ENCODE results near the gene ATP10B. TPM values are rescaled to one million over a fixed set of nuclear protein-coding genes. Genes with fewer than 3 reads are reported as not detected.

Gene ATP10B
- total RNA-seq, 1 donor from 2014 or later, result 0.13 TPM

DNA sequence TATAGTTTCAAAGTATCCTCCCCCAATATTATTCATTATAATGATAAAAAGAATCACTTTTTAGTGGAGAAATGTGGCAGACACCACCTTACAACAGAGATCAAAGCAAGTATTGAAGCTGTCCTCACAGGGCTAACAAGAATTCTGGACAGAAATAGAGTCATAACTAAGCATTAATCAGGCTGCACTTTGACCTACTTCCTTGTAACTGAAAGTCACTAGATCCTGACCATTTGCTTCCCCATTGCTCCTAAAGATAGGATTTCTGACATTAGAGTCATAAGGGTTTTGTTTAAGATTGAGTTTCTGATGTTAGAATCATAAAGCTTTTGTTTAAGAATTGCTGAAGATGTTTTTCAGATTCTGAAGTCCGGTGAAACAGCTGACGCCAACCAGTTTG is 159.7 kb downstream of the ATP10B start:
- DNase-seq (ENCODE audit: low read depth in 2 of 2), result no peak

DNA sequence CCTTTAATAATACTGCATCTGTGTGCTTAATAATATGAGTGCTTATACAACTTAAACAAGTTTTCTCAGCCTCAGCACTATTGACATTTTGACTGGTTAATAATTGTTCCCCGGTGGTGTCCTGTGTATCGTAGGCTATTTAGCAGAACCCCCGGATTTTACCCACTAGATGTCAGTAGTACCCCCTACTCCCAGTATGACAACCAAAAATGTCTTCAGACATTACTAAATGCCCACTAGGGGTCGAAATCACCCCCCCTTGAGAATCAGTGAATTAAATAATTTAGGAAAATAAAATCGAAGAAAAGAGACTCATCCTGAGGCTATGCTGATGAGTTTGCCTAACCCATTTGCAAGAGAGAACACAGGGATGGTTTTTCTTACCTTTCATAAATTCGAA is 166.3 kb downstream of the ATP10B start:
- DNase-seq (ENCODE audit: low read depth in 2 of 2), result no peak

DNA sequence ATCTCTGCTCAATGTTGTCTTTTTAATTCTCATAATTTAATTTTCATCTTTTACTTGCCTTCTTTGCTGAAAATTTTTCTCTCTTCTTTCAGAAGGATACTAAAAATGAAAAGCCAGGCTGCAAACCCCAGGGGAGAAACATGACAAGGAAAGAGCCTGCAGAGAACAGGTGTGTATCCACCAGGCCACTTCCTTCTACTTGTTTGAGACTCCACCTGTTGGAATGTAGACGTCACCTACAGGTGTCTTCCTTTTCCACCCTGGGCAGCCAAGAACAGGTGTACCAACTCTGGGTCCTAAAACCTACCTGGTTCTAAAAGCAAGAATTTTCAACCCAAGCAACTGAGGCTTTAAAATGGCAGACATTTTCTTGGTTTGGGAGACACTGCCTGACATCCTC is 166.8 kb downstream of the ATP10B start:
- no peak for DNase-seq (ENCODE audit: low read depth in 2 of 2)

DNA sequence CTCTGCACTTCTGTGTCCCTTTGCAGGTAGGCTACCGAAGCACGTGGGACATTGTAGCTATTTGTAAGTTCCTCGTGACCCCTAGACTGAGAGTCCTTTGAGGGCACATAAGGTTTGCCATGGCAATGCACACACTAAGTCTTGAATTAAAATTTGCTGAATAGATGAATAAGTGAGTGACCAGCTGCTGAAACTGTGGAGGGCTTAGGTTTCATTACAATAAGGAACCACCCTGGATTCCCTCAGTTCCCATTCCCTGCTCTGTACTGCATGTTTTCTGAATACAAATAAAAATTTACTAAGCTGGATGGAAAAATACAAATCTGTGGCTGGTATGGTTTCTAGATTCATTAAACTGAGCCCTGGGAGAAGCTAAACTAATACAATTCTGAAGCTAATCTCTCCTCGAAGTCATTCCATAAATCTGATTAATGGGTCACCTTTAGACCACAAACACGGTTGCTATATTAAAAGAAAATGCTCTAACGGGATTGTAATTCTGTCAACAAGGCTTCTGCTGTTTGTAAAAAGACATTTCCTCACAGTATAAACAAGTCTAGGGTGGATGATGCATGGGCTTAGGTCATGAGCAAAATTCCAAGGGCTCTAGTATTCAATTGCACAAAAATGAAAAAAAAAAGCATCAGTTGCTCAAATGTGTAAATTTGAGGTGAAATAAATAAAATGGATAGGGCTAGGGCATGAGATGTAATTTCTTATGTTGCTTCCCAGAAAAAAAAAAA is 172.3 kb downstream of the ATP10B start:
- no peak for DNase-seq (ENCODE audit: low read depth in 2 of 2)

- no peak for DNase-seq (ENCODE audit: low read depth in 2 of 2)
Measured at GRCh38 chr5:160675988-160676387, 176.0 kb downstream of the ATP10B start.

DNA sequence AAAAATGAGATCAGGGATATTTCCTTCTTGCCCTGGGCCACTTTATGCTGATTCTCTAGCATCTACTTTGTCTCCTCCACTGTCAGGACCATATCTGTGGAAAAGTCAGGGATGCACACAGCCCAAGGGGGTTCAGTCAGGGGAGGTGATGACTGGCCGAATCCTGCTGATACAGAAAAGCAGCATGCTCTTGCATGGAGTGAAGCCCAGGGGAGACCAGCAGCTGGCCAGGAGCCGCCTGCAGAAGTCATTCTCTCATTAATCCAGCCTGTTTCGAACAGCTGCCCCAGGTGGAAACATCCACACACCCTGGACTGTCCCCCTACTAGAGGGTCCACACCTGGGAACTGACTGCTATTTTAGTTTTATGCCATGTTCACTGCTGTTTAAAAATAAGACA is 177.1 kb downstream of the ATP10B start:
- DNase-seq (ENCODE audit: low read depth in 2 of 2), result no peak

- no peak for DNase-seq (ENCODE audit: low read depth in 2 of 2)
Measured at GRCh38 chr5:160672521-160672920, 179.5 kb downstream of the ATP10B start.

GRCh38 chr5:160668356-160668755 is 183.7 kb downstream of the ATP10B start:
- DNase-seq (ENCODE audit: low read depth in 2 of 2), result no peak

- DNase-seq (ENCODE audit: low read depth in 2 of 2), result no peak
Measured at GRCh38 chr5:160667160-160667559, 184.9 kb downstream of the ATP10B start.

- no peak for DNase-seq (ENCODE audit: low read depth in 2 of 2)
Measured at GRCh38 chr5:160665460-160665859, 186.6 kb downstream of the ATP10B start.

GRCh38 chr5:160660132-160660531 is 191.9 kb downstream of the ATP10B start:
- DNase-seq (ENCODE audit: low read depth in 2 of 2), result no peak

- no peak for DNase-seq (ENCODE audit: low read depth in 2 of 2)
Measured at GRCh38 chr5:160657622-160658458, 194.2 kb downstream of the ATP10B start.

- no peak for DNase-seq (ENCODE audit: low read depth in 2 of 2)
Measured at GRCh38 chr5:160657068-160657507, 194.9 kb downstream of the ATP10B start.

DNA sequence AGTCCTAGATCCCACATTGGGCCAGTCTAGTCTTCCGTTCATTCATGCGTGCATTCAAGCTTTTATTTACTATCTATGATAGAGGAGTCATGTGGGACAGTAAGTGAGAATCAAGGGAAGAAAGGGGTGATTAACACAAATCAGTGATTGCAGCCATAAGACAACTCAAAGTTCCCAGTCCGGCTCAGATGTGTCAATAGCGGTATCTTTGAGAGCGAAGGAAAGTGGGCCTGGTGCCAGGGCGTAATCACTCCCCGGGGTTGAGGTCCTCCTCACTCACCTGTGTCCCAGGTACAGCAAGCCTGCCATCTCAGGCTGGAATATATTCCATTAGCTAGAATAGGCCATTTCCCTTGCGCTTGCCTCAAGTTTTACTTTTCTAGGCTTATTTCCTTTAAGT is 196.3 kb downstream of the ATP10B start:
- no peak for DNase-seq (ENCODE audit: low read depth in 2 of 2)

GRCh38 chr5:160651692-160652645 is 200.0 kb downstream of the ATP10B start:
- DNase-seq (ENCODE audit: low read depth in 2 of 2), result no peak

DNA sequence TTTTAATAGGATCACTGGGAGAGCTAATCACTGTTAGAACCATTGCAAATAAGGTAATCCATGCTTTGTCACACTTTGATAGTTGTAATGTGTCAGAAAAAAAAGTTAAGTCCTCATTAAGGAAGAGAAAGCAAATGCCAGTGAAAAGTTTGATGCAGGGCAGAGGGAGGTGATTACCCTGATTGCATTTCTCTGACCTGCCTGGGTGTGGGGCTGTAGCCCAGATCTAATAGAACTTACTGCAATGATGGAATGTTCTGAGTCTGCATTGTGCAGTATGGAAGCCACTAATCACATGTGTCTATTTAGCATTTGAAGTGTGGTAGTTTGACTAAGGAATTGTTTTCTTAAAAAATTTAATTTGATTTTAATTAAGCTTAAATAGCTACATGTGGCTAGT is 202.7 kb downstream of the ATP10B start:
- no peak for DNase-seq (ENCODE audit: low read depth in 2 of 2)

DNA sequence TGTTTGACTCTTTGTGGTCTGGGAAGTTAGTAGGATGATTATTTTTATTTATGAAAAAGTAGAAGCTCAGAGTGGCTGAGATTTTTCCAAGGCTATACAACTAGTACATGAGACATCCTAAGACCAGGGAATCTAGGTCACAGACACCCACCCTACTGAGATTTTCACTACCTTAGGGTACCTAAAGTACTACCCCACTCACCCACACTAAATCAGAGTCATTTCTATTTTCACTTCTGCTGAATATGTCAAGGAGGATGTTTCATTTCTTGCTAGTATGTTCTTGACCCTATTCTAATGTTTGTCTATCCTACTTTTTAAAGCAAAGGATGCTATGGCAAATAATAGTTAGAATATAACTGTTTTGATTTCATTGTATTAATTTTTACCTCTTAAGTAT is 206.0 kb downstream of the ATP10B start:
- DNase-seq (ENCODE audit: low read depth in 2 of 2), result no peak

DNA sequence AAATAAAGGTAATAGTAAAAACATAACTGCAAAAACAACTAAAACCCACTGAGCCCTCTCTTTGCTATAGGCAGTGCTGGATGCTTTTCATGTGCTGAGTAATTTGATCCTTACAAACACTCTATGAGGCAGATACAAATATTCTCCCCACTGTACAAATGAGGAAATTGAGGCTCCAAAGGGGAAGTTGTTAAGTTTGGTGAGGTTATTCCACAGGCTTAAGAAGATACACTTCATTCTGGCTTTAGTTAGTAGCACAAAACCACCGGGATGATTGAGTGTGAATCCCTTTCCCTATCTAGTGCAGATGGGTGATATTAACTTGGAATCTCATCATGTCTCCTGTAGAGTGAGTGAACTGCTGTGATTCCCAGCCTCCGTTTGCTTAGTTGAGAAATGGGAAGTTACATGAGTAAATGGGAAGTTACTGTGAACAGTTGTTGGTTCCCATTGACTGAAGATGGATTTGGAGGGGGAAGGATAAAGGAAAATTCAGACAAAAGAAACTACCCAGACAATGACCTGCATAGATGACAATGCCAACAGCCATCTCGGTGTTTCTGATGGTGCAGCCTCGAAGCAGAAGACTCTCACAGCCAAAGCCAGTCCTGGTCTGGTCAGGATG is 208.3 kb downstream of the ATP10B start:
- no peak for DNase-seq (ENCODE audit: low read depth in 2 of 2)

DNA sequence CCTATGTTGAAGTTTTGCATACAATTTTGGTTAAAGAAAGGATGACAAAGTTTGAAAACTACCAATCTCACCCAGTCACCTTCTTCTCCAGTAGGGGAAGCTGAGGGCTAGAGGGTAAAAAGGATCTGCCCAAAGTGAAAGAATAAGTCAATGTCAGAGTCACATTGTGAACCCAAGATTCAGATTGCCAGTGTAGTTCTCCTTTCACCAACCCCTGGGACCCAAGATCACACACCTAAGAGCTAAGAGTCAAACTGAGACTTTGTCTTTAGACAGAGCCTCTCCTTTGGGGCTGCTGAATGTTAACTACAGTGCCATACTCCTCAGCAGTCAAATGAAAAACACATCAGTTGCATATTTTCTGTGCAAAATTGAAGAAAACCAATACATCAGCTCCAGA is 210.6 kb downstream of the ATP10B start:
- DNase-seq (ENCODE audit: low read depth in 2 of 2), result no peak

DNA sequence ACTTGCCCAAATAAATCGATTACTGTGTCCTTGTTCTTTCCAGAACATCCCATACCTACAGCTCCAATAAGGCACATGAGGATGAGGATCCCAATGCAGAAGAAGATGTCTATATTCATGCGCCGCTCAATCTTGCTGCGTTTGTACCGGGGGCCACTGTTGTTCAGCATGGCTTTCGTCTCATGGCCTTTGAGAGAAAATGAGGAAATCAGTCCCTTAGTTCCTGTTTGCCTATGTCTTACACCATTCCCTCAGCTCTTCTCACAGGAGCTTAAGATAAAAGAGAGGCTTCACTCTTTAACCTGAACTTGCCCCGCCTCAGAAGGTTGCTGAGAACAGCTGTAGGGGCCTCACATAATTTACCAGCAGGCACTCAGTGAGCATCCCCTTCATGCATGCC is 211.6 kb downstream of the ATP10B start:
- DNase-seq (ENCODE audit: low read depth in 2 of 2), result no peak

DNA sequence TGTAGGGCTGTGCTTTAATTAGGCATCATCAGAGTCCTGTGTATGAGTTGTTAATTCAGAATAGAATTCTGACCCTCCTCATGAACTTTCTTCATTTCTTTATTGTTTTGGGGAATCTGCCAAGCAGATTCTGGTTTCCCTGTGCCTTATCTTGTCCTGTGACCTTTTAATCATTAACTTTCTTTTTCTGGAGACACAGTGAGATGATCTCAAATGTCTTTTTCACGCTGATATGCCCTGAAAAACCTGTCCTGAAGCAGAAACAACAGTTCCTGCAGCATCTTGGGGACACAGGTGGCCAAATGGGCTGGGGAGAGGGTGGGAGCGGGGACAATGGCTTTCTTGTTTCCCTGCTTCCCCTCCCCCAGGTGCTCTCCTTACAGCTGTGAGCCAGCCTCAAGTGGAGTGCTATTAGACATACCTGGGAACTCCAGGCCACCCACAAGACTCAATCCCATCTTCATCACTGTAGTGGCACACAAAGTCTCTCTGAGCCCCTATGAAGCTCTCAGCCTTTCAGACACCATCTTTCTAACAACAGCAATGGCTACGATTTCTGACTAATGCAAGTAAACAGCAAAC is 213.8 kb downstream of the ATP10B start:
- no peak for DNase-seq (ENCODE audit: low read depth in 2 of 2)

Data from dermis microvascular lymphatic vessel endothelial cell (primary cell).